GM19467 (cell line): Measurements from ENCODE around the gene DOCK3.
"Not testable (repeated sequence)": the region's sequence is repeated elsewhere in the genome, so short reads cannot be mapped to it uniquely, and the experiment has no call there.

Source experiments
- ATAC-seq: cut with Tn5 transposase; IDR thresholded peaks from one replicate; pipeline ENCODE4 v1.9.1; 2021; ENCODE audit warnings: mild to moderate bottlenecking, moderate library complexity; ENCODE audit not compliant: unreplicated experiment

DOCK3 gene

DNA sequence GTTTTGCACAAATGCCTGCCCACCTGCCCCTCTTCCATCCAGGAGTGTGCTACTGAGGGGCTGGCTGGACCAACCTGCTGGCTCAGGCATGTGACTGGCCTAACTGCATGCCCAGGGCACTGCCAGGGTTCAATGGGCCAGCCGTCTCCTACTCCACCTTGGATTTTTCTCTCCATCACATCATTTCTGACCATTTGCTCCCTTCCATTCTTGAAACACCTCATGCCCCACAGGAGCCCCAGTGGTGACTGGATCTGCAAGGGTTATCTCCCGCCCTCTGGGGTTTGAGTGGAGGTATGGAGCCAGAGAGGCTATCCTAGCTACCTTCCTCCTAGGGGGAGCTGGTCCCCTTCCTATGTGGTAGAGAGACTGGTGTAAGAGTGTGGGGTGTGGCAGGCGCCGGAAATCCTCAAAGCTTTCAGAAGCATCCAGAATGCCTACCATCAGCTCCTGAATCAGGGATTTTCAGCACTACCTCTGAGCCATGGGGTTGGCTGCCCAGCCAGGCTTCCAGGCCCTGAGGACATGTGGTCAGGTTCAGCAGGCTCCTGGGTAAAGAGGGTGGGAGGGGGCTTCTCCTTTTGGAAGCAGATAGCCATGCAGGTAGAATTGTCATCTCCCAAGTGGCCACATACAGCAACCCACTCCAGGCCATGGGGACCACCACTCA lies 707.5 kb downstream of the DOCK3 start:
- ATAC-seq, result no peak

- no peak for ATAC-seq
Measured at GRCh38 chr3:51382947-51383578, 708.3 kb downstream of the DOCK3 start.

GRCh38 chr3:51384055-51384725 lies 709.5 kb downstream of the DOCK3 start:
- no peak for ATAC-seq

- peak; percentile 93 for ATAC-seq
Measured at GRCh38 chr3:51384726-51385473, 710.2 kb downstream of the DOCK3 start, which contains the start of gene MANF. TSS of gene MANF (plus strand) at chr3:51385291. CDS start at chr3:51385343, 52 bp downstream.

GRCh38 chr3:51385621-51386091 lies 710.9 kb downstream of the DOCK3 start:
- no peak for ATAC-seq

GRCh38 chr3:51386159-51386851 lies 711.6 kb downstream of the DOCK3 start:
- no peak for ATAC-seq

- ATAC-seq, result no peak
Measured at GRCh38 chr3:51386852-51387229, 712.1 kb downstream of the DOCK3 start.

GRCh38 chr3:51387281-51387680 lies 712.6 kb downstream of the DOCK3 start:
- ATAC-seq, result not testable (repeated sequence)

DNA sequence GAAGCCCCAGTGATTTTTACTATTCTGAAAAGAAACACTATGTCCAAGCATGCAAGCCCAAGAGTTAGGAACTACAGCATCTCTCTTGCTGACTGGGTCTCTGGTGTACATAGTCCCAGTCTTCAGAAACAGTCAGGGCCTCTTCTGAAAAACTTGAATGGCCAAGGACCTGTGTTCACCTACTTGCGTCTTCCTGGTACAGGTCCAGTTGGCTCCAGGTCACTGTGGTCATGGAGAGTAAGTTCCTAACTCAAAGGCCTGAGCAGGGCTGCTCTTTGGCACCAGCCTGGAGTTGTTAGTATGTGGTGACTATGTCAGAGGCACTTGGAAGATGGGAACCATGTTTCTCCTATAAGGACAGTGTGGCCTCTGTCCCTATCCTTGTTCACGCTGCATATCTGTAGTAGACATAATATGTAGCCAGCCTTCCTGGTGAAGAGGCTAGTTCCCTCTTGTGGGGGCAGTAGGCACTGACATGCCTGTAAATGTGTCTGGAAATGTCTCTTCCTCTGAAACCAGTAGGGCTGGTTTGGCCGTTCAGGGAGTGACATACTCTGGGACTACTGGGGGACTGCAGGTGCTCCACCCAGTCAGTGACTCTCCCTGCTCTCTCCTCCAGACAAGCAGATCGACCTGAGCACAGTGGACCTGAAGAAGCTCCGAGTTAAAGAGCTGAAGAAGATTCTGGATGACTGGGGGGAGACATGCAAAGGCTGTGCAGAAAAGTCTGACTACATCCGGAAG lies 713.7 kb downstream of the DOCK3 start:
- ATAC-seq, result no peak

DNA sequence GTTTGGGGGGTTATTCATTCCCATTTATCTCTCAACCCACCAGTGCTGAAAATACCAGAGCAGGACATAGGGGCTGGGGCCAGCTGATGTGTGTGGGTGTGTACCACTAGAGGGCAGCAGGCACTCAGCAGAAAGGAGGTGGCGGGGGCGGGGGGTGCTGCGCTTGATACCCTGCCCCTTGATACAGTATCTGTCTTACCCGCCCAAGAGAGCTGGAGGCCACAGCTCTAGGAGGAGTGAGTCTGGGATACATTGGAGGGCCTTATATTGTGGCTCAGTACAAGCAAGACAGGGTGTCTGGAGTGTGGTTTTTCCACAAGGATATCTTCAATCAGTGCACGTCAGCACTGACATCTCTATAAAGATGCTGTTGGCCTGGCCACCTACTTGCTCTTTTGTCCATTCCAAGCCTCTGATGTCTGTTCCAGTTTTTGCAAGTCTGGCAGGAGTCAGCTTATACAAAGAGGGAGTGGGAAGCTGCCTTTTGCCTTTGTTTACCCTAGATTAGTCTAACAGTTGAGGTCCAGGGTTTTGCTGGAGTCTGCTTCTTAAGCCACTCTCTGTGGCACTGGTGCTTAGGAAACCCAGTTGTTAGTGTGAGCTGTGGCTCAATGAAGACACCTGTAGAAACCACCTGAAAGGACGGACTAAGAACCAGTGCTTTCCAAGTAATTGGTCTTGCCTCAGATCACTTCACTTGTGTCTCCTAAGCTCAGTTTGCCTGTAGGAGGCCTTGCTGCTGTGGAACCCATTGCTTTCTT lies 714.9 kb downstream of the DOCK3 start:
- no peak for ATAC-seq

DNA sequence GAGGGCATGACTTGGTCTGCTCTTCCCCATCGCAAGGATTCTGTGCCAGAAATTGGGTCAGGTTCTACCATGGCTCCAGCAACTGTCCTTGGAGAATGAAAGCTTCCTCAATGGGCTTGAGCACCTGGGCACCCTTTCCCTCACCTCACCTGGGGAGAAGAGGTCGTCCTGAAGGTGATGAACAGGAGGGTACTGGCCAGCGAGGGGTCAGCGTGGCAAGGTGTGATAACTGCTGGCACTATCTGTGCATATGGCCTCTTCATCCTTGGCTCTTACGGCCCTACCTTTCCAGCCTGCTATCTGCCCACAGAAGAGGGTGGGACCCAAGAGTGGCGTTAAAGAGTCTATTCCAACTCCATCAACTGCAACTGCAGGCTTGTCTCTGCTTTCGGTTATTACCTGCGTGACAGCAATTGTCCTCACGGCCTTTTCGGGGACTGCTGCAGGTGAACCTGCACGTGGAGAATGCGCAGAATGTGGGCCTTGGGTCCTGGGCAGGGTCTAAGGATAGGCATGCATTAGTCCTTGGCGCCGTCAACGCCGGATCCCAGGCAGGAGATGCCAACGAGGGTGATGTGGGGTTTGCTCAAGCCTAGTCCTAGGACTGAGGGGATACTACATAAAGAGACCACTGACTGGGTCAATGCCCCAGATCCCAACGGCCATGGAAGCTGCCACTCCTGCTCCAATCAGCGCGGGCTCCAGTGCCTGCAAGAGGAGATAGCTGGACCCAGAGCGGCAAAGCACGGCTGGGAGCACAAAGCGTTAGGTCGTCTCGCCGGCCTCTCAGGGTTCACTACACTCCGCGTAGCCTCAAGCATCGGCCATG lies 715.7 kb downstream of the DOCK3 start:
- ATAC-seq, result no peak

GRCh38 chr3:51391075-51391565 lies 716.4 kb downstream of the DOCK3 start, which contains the start of gene RBM15B:
TSS of gene RBM15B (plus strand) at chr3:51391285. CDS start at chr3:51391400, 115 bp downstream.
- peak; percentile 89 for ATAC-seq

- peak; percentile 6 for ATAC-seq
Measured at GRCh38 chr3:51391566-51392354, 717.0 kb downstream of the DOCK3 start.

- no peak for ATAC-seq
Measured at GRCh38 chr3:51392355-51393133, 717.8 kb downstream of the DOCK3 start.

DNA sequence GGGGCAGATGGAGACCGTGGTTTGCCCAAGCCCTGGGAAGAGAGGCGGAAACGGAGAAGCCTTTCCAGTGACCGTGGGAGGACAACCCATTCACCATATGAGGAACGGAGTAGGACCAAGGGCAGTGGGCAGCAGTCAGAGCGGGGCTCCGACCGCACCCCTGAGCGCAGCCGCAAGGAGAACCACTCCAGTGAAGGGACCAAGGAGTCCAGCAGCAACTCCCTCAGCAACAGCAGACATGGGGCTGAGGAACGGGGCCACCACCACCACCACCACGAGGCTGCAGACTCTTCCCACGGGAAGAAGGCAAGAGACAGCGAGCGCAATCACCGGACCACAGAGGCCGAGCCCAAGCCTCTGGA lies 718.4 kb downstream of the DOCK3 start:
- no peak for ATAC-seq

DNA sequence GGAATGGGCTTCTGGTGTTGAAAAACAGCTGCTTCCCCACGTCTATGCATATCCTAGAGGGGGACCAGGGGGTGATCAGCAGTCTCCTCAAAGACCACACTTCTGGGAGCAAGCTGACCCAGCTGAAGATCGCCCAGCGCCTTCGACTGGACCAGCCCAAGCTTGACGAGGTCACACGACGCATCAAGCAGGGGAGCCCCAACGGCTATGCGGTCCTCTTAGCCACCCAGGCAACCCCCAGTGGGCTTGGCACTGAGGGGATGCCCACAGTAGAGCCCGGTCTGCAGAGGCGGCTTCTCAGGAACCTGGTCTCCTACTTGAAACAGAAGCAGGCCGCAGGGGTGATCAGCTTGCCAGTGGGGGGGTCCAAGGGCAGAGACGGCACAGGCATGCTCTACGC lies 718.8 kb downstream of the DOCK3 start:
- no peak for ATAC-seq

DNA sequence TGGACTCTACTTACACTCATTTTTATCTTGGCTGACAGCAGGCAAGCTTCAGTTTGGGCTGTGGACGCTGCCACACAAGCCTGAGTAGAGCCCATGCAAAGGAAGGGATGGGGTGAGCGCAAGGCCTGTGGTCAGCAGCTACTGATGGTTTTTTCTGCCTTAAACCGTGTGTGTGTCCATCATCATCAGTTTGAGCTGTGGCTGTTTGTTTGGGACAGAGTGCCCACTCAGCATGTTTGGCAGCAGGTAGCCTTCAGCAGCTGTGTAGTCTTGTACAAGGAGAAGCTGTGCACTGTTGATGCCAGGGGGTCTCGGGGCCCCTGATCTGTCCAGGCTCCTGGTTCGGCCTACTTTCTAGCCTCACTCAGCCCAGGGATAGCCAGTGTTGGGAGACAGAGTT lies 719.8 kb downstream of the DOCK3 start:
- no peak for ATAC-seq
